T-cell (primary cell): Measurements from ENCODE around the gene KDM4B. TPM values are rescaled to one million over a fixed set of nuclear protein-coding genes. Genes with fewer than 3 reads are reported as not detected.
A peak's percentile ranks its signal among the peaks of the same experiment; 100 is the strongest.

Experiments used
- ATAC-seq, 4 experiments: fragments of 200-7000 bp in 3 of 4; fragments of 150-1000 bp in 1 of 4; cut with Tn5 transposase; replicated peaks in 1 of 4; 1 replicate in 3 of 4; 2 replicates in 1 of 4; pipeline ENCODE4 v1.10.0; 2021; ENCODE audit warnings: moderate library complexity in 3 of 4, mild to moderate bottlenecking in 2 of 4, moderate number of reproducible peaks in 1 of 4
- CTCF ChIA-PET, 2 donors: fragments of 300-600 bp; sonication (Branson Sonifier 250); formaldehyde crosslinking; loops; one replicate each; lab custom pipeline; 2022; ENCODE audit warnings: antibody characterized with exemption in 2 of 2; lab: Charles Lee
- POLR2A ChIA-PET, 2 donors: fragments of 300-600 bp; sonication (Branson Sonifier 250); formaldehyde crosslinking; loops; one replicate each; lab custom pipeline; 2022; ENCODE audit warnings: antibody characterized with exemption in 2 of 2; lab: Charles Lee
- DNase-seq, 35 experiments: peaks; one replicate each; pipeline versions ENCODE4 v3.0.0 to v3.0.0-alpha.2; 2013 to 2023
- H3K27ac ChIP-seq: one replicate; pipeline ENCODE4 v1.5.1; 2013; ENCODE audit warnings: low read length
- H3K27me3 ChIP-seq, 2 experiments: replicated peaks in 1 of 2; 1 replicate in 1 of 2; 2 replicates in 1 of 2; pipeline versions ENCODE4 v1.6.1 to v1.7.0; 2013; ENCODE audit warnings: low read length in 1 of 2, mixed read lengths in 1 of 2; ENCODE audit not compliant: control insufficient read depth in 2 of 2, insufficient read depth in 2 of 2; ENCODE audit errors: extremely low read depth in 1 of 2
- H3K36me3 ChIP-seq, 2 donors: 1 replicate in 1 of 2; 2 replicates in 1 of 2; pipeline versions ENCODE4 v1.6.1 to v1.7.0; 2013; ENCODE audit warnings: low read length in 1 of 2; ENCODE audit not compliant: control insufficient read depth in 2 of 2, insufficient read depth in 1 of 2; ENCODE audit errors: extremely low read depth in 1 of 2
- H3K4me1 ChIP-seq, 2 experiments: 1 replicate in 1 of 2; 2 replicates in 1 of 2; pipeline versions ENCODE4 v1.6.1 to v1.7.0; 2013; ENCODE audit warnings: low read length in 2 of 2, mixed read lengths in 1 of 2; ENCODE audit not compliant: insufficient read depth in 2 of 2, control insufficient read depth in 1 of 2; ENCODE audit errors: extremely low read depth in 1 of 2
- H3K4me3 ChIP-seq, 2 donors: 1 replicate in 1 of 2; 2 replicates in 1 of 2; pipeline versions ENCODE4 v1.5.1 to v1.7.0; 2013; ENCODE audit warnings: mild to moderate bottlenecking in 2 of 2, low read length in 1 of 2, moderate library complexity in 1 of 2; ENCODE audit not compliant: control insufficient read depth in 1 of 2; ENCODE audit errors: extremely low read depth in 1 of 2
- H3K9me3 ChIP-seq: 2 replicates; pipeline ENCODE4 v1.7.0; 2013
- H3K27ac Mint-ChIP-seq, 2 donors: one replicate each; pipeline ENCODE4 v1.8.0; 2020 to 2021; ENCODE audit warnings: mild to moderate bottlenecking in 2 of 2, mixed read lengths in 2 of 2
- H3K27me3 Mint-ChIP-seq, 2 donors: one replicate each; pipeline ENCODE4 v1.8.0; 2021 to 2022; ENCODE audit warnings: mixed read lengths in 2 of 2
- H3K36me3 Mint-ChIP-seq: one replicate; pipeline ENCODE4 v1.8.0; 2021; ENCODE audit warnings: mixed read lengths
- H3K4me1 Mint-ChIP-seq, 3 donors: one replicate each; pipeline ENCODE4 v1.8.0; 2020 to 2022; ENCODE audit warnings: mixed read lengths in 3 of 3, mild to moderate bottlenecking in 1 of 3
- H3K4me3 Mint-ChIP-seq, 3 donors: one replicate each; pipeline ENCODE4 v1.8.0; 2020 to 2022; ENCODE audit warnings: mild to moderate bottlenecking in 3 of 3, mixed read lengths in 3 of 3, moderate library complexity in 3 of 3
- H3K9me3 Mint-ChIP-seq, 3 donors: one replicate each; pipeline ENCODE4 v1.8.0; 2020 to 2022; ENCODE audit warnings: mixed read lengths in 3 of 3
- WGBS: methylation state at CpG from one replicate; pipeline ENCODE4 v1.1.5; 2013; ENCODE audit warnings: missing lambda C conversion rate; ENCODE audit not compliant: insufficient coverage; 5-methylcytosine and 5-hydroxymethylcytosine counted together
- total RNA-seq, 35 experiments: library from RNA in 6 of 35; stranded (reverse) in 6 of 35; fragments of 120-200 nt in 1 of 35; gene quantifications; one replicate each; pipeline versions ENCODE4 v1.2.1 to v1.2.4 and lab custom pipeline; 2013 to 2026

KDM4B gene
- total RNA-seq, 5 donors from 2014 or later (not counting 1 experiment from before 2014, with no cell fraction given), result 44.6 to 59.2 (median 47.8) TPM

- H3K9me3 ChIP-seq, result no peaks in the 10 kb centered on the region
- H3K36me3 Mint-ChIP-seq, result peaks cover 17% of the 10 kb centered on the region
- no peak overlapping the region for H3K4me3 Mint-ChIP-seq
- H3K4me1 ChIP-seq, result peaks cover 0 to 51% of the 10 kb centered on the region in 2 experiments
- WGBS, result 81% methylated on average over 20 of the region's 27 CpGs
- no peaks in the 10 kb centered on the region for H3K27me3 Mint-ChIP-seq
- peaks cover 5 to 39% of the 10 kb centered on the region in 2 donors for H3K36me3 ChIP-seq
- ChIA-PET CTCF (no interaction called here), POLR2A (no interaction called here)
- H3K27ac Mint-ChIP-seq, result peak overlapping the region in 1 of 2 donors; percentile 22
- no peak overlapping the region for H3K4me3 ChIP-seq
- no peak overlapping the region for H3K27ac ChIP-seq
- peaks cover 7 to 27% (median 24%) of the 10 kb centered on the region in 3 donors for H3K4me1 Mint-ChIP-seq
- no peak for ATAC-seq
- peak in 1 of 35 experiments; percentile 14 for DNase-seq
- no peaks in the 10 kb centered on the region for H3K27me3 ChIP-seq
- no peaks in the 10 kb centered on the region for H3K9me3 Mint-ChIP-seq
These were observed 106.0 kb downstream of the KDM4B start for GRCh38 chr19:5074830-5075394.

- H3K36me3 ChIP-seq, result peaks cover 5 to 43% of the 10 kb centered on the region in 2 donors
- H3K4me3 ChIP-seq, result no peak overlapping the region
- H3K27ac Mint-ChIP-seq, result no peak overlapping the region
- no peaks in the 10 kb centered on the region for H3K27me3 ChIP-seq
- DNase-seq (peak in 9 of 35 experiments; percentile 5 to 31 (median 11)), ATAC-seq (peak in 3 of 4 experiments; percentile 27 to 57 (median 44))
- no peak overlapping the region for H3K4me3 Mint-ChIP-seq
- H3K36me3 Mint-ChIP-seq, result peaks cover 23% of the 10 kb centered on the region
- H3K4me1 ChIP-seq, result peaks cover 0 to 51% of the 10 kb centered on the region in 2 experiments
- POLR2A ChIA-PET, result no interaction called here
- H3K27me3 Mint-ChIP-seq, result no peaks in the 10 kb centered on the region
- peaks cover 7 to 27% (median 24%) of the 10 kb centered on the region in 3 donors for H3K4me1 Mint-ChIP-seq
- no peak overlapping the region for H3K27ac ChIP-seq
- no peaks in the 10 kb centered on the region for H3K9me3 Mint-ChIP-seq
- H3K9me3 ChIP-seq, result no peaks in the 10 kb centered on the region
- 45% methylated on average over 9 of the region's 13 CpGs for WGBS
- CTCF ChIA-PET, result no interaction called here
These were observed 106.7 kb downstream of the KDM4B start for GRCh38 chr19:5075597-5075996.

DNA sequence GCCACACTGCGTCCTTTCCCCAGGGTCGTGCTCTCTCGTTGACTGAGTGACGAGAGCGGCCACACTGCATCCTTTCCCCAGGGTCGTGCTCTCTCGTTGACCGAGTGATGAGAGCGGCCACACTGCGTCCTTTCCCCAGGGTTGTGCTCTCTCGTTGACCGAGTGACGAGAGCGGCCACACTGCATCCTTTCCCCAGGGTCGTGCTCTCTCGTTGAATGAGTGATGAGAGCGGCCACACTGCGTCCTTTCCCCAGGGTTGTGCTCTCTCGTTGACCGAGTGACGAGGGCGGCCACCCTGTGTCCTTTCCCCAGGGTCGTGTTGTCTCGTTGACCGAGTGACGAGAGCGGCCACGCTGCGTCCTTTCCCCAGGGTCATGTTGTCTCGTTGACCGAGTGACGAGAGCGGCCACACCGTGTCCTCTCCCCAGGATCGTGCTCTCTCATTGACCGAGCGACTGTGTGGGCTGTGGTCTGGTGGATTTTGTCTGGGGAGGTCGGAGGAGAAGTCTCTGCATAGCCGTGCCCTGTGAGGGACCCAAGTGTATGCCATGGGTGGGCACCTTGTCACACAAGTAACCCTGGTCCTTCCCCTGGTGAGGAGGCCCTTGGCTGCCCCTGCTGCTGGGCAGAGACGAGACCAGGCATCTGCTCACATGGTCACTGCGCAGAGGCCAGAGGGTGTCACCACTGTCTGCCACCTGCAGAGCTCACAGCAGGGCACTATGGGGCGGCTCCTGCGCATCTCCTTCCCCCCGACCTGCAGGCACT, 107.7 kb downstream of the KDM4B start:
- no peaks in the 10 kb centered on the region for H3K27me3 ChIP-seq
- no peaks in the 10 kb centered on the region for H3K9me3 Mint-ChIP-seq
- ATAC-seq, result no peak
- ChIA-PET POLR2A (no interaction called here), CTCF (no interaction called here)
- peaks cover 30% of the 10 kb centered on the region for H3K36me3 Mint-ChIP-seq
- H3K4me3 Mint-ChIP-seq, result no peak overlapping the region
- peaks cover 0 to 49% of the 10 kb centered on the region in 2 experiments for H3K4me1 ChIP-seq
- H3K9me3 ChIP-seq, result no peaks in the 10 kb centered on the region
- H3K4me1 Mint-ChIP-seq, result peaks cover 7 to 24% (median 24%) of the 10 kb centered on the region in 3 donors
- H3K27ac ChIP-seq, result no peak overlapping the region
- peaks cover 7 to 40% of the 10 kb centered on the region in 2 donors for H3K36me3 ChIP-seq
- DNase-seq, result no peak
- H3K4me3 ChIP-seq, result no peak overlapping the region
- H3K27me3 Mint-ChIP-seq, result no peaks in the 10 kb centered on the region
- no peak overlapping the region for H3K27ac Mint-ChIP-seq
- 96% methylated on average over 31 of the region's 44 CpGs for WGBS

GRCh38 chr19:5077209-5077515, 108.2 kb downstream of the KDM4B start:
- no peaks in the 10 kb centered on the region for H3K27me3 Mint-ChIP-seq
- H3K27ac ChIP-seq, result no peak overlapping the region
- no peaks in the 10 kb centered on the region for H3K9me3 Mint-ChIP-seq
- 96% methylated on average over 19 of the region's 19 CpGs for WGBS
- peaks cover 0 to 49% of the 10 kb centered on the region in 2 experiments for H3K4me1 ChIP-seq
- peaks cover 30% of the 10 kb centered on the region for H3K36me3 Mint-ChIP-seq
- H3K27me3 ChIP-seq, result no peaks in the 10 kb centered on the region
- H3K36me3 ChIP-seq, result peaks cover 7 to 44% of the 10 kb centered on the region in 2 donors
- H3K4me1 Mint-ChIP-seq, result peaks cover 7 to 24% (median 24%) of the 10 kb centered on the region in 3 donors
- no peak overlapping the region for H3K4me3 ChIP-seq
- no peak overlapping the region for H3K4me3 Mint-ChIP-seq
- DNase-seq, result no peak
- H3K27ac Mint-ChIP-seq, result no peak overlapping the region
- CTCF ChIA-PET, result no interaction called here
- ATAC-seq, result no peak
- H3K9me3 ChIP-seq, result no peaks in the 10 kb centered on the region
- POLR2A ChIA-PET, result no interaction called here

DNA sequence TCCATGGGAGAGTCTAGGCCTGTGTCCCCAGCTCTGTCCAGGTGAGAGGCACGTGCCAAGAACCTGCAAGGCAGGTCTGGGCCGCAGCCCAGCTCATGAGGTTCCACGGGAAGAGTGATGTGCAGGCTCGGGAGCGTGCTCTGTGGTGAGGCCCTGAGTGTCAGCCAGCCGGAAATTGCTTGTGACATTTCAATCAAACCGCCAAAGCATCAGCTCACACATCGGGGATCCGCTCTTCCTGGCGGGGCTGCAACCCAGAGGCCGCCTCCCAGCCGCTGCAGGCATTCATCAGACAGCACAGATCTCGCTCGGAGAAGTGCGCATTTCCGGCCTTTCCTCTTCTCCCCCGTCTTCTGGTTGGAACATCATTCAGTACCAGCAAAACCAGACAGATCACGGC, 109.3 kb downstream of the KDM4B start:
- H3K27ac Mint-ChIP-seq, result no peak overlapping the region
- H3K36me3 Mint-ChIP-seq, result peaks cover 29% of the 10 kb centered on the region
- peaks cover 9 to 54% of the 10 kb centered on the region in 2 donors for H3K36me3 ChIP-seq
- H3K4me3 Mint-ChIP-seq, result no peak overlapping the region
- ATAC-seq (peak in 3 of 4 experiments; percentile 29 to 62 (median 50)), DNase-seq (peak in 19 of 35 experiments; percentile 4 to 63 (median 13))
- H3K9me3 ChIP-seq, result no peaks in the 10 kb centered on the region
- peaks cover 0 to 42% of the 10 kb centered on the region in 2 experiments for H3K4me1 ChIP-seq
- no peaks in the 10 kb centered on the region for H3K9me3 Mint-ChIP-seq
- no peaks in the 10 kb centered on the region for H3K27me3 ChIP-seq
- H3K27ac ChIP-seq, result no peak overlapping the region
- H3K4me3 ChIP-seq, result no peak overlapping the region
- peaks cover 7 to 22% (median 21%) of the 10 kb centered on the region in 3 donors for H3K4me1 Mint-ChIP-seq
- 75% methylated on average over 13 of the region's 18 CpGs for WGBS
- CTCF ChIA-PET, result no interaction called here
- POLR2A ChIA-PET, result no interaction called here
- H3K27me3 Mint-ChIP-seq, result no peaks in the 10 kb centered on the region

- Mint-ChIP-seq H3K9me3 (no peaks in the 10 kb centered on the region), H3K27ac (no peak overlapping the region), H3K4me1 (peaks cover 5 to 22% (median 19%) of the 10 kb centered on the region in 3 donors), H3K4me3 (no peak overlapping the region), H3K36me3 (peaks cover 31% of the 10 kb centered on the region), H3K27me3 (no peaks in the 10 kb centered on the region)
- H3K9me3 ChIP-seq, result no peaks in the 10 kb centered on the region
- H3K27ac ChIP-seq, result no peak overlapping the region
- 93% methylated on average over 9 of the region's 16 CpGs for WGBS
- ChIA-PET CTCF (no interaction called here), POLR2A (no interaction called here)
- H3K4me1 ChIP-seq, result peaks cover 0 to 37% of the 10 kb centered on the region in 2 experiments
- no peak overlapping the region for H3K4me3 ChIP-seq
- ATAC-seq (no peak), DNase-seq (no peak)
- no peaks in the 10 kb centered on the region for H3K27me3 ChIP-seq
- H3K36me3 ChIP-seq, result peaks cover 10 to 56% of the 10 kb centered on the region in 2 donors
These were observed 109.8 kb downstream of the KDM4B start for GRCh38 chr19:5078666-5079065.
